GM18858 (cell line): Measurements from ENCODE around the gene MFN2.
"Not testable (repeated sequence)": the region's sequence is repeated elsewhere in the genome, so short reads cannot be mapped to it uniquely, and the experiment has no call there.

Experiments
- ATAC-seq: cut with Tn5 transposase; IDR thresholded peaks from one replicate; pipeline ENCODE4 v1.9.1; 2021; ENCODE audit not compliant: unreplicated experiment

The MFN2 gene

GRCh38 chr1:12019858-12020509 lies 39.7 kb downstream of the MFN2 start:
- ATAC-seq: no peak

GRCh38 chr1:12021616-12022015 lies 41.4 kb downstream of the MFN2 start:
- no peak for ATAC-seq

GRCh38 chr1:12022036-12022435 lies 41.8 kb downstream of the MFN2 start:
- no peak for ATAC-seq

- no peak for ATAC-seq
Observed at GRCh38 chr1:12026586-12026985, 46.3 kb downstream of the MFN2 start.

- ATAC-seq: no peak
Observed at GRCh38 chr1:12028248-12028647, 48.0 kb downstream of the MFN2 start.

- no peak for ATAC-seq
Observed at GRCh38 chr1:12028957-12029511, 48.8 kb downstream of the MFN2 start.

GRCh38 chr1:12029720-12030339 lies 49.6 kb downstream of the MFN2 start:
- ATAC-seq: no peak

GRCh38 chr1:12031039-12031980 lies 51.1 kb downstream of the MFN2 start:
- no peak for ATAC-seq

- ATAC-seq: no peak
Observed at GRCh38 chr1:12032161-12032621, 51.9 kb downstream of the MFN2 start.

GRCh38 chr1:12033441-12033840 lies 53.2 kb downstream of the MFN2 start:
- ATAC-seq: not testable (repeated sequence)

- no peak for ATAC-seq
Observed at GRCh38 chr1:12034381-12034801, 54.1 kb downstream of the MFN2 start.

- ATAC-seq: no peak
Observed at GRCh38 chr1:12035312-12035711, 55.1 kb downstream of the MFN2 start.

GRCh38 chr1:12037486-12038355 lies 57.5 kb downstream of the MFN2 start:
- no peak for ATAC-seq

- no peak for ATAC-seq
Observed at GRCh38 chr1:12038356-12039163, 58.3 kb downstream of the MFN2 start.

- ATAC-seq: no peak
Observed at GRCh38 chr1:12039164-12039525, 58.9 kb downstream of the MFN2 start.

GRCh38 chr1:12039824-12040456 lies 59.7 kb downstream of the MFN2 start:
- not testable (repeated sequence) for ATAC-seq

- peak; percentile 70 for ATAC-seq
Observed at GRCh38 chr1:12040457-12041051, 60.3 kb downstream of the MFN2 start.

GRCh38 chr1:12044187-12044877 lies 64.1 kb downstream of the MFN2 start:
- ATAC-seq: not testable (repeated sequence)
